SJSA1 (cell line): ENCODE data around the gene GRN. TPM values are rescaled to one million over a fixed set of nuclear protein-coding genes. Genes with fewer than 3 reads are reported as not detected.
"Not testable (repeated sequence)": the region's sequence is repeated elsewhere in the genome, so short reads cannot be mapped to it uniquely, and the experiment has no call there.

Experiments used
- DNase-seq, 2 experiments: peaks; one replicate each; pipeline ENCODE4 v3.0.0-alpha.2; 2015 to 2020; ENCODE audit warnings: low spot score in 2 of 2, low read depth in 1 of 2
- H3K27ac ChIP-seq: fragments of 250-450 bp; sonication (Bioruptor Pico); 2 replicates; pipeline ENCODE4 v1.5.1; 2020; ENCODE audit warnings: mild to moderate bottlenecking, moderate library complexity
- H3K27me3 ChIP-seq: fragments of 250-450 bp; sonication (Bioruptor Pico); replicated peaks from 2 replicates; pipeline ENCODE4 v1.5.1; 2020; ENCODE audit warnings: mild to moderate bottlenecking, moderate library complexity
- H3K36me3 ChIP-seq: fragments of 250-450 bp; sonication (Bioruptor Pico); 2 replicates; pipeline ENCODE4 v1.5.1; 2020; ENCODE audit warnings: mild to moderate bottlenecking
- H3K4me1 ChIP-seq: fragments of 250-450 bp; sonication (Bioruptor Pico); replicated peaks from 2 replicates; pipeline ENCODE4 v1.6.1; 2021; ENCODE audit warnings: mild to moderate bottlenecking
- H3K4me3 ChIP-seq: fragments of 250-450 bp; sonication (Bioruptor Pico); 2 replicates; pipeline ENCODE4 v1.5.1; 2020; ENCODE audit warnings: mild to moderate bottlenecking
- H3K9me3 ChIP-seq: fragments of 250-450 bp; sonication (Bioruptor Pico); replicated peaks from 2 replicates; pipeline ENCODE4 v1.5.1; 2020; ENCODE audit warnings: mild to moderate bottlenecking
- total RNA-seq: library from RNA; depleted of rRNA; stranded (reverse); fragments of >200 nt; shearing (Covaris generic); gene quantifications from 2 replicates; pipeline ENCODE4 v1.2.3, GENCODE V29; 2014

GRN gene
- total RNA-seq, 1 experiment from 2014 or later: 190 TPM

DNA sequence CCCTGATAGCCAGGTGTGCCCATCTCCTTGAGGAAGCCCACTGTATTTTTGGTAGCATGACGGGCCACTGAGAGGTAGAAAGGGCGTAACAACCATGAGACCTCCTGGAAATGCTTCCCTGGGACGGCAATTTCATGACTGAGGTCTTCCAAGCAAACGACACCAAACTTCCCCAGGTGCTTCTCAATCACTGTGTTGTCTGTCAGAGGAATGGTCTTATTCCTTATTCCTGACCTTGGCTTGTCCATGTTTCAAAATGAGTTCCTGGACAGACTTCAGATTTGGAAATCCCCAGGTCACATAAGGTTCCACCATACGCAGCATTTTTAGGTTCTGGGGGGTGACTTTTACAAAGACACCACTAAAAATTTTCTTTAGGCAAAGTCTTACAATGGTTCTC is 19.9 kb downstream of the GRN start:
- not testable (repeated sequence) for H3K27me3 ChIP-seq, H3K27ac ChIP-seq, H3K36me3 ChIP-seq, H3K9me3 ChIP-seq, DNase-seq, H3K4me3 ChIP-seq
- peaks cover 10% of the 10 kb centered on the region for H3K4me1 ChIP-seq

DNA sequence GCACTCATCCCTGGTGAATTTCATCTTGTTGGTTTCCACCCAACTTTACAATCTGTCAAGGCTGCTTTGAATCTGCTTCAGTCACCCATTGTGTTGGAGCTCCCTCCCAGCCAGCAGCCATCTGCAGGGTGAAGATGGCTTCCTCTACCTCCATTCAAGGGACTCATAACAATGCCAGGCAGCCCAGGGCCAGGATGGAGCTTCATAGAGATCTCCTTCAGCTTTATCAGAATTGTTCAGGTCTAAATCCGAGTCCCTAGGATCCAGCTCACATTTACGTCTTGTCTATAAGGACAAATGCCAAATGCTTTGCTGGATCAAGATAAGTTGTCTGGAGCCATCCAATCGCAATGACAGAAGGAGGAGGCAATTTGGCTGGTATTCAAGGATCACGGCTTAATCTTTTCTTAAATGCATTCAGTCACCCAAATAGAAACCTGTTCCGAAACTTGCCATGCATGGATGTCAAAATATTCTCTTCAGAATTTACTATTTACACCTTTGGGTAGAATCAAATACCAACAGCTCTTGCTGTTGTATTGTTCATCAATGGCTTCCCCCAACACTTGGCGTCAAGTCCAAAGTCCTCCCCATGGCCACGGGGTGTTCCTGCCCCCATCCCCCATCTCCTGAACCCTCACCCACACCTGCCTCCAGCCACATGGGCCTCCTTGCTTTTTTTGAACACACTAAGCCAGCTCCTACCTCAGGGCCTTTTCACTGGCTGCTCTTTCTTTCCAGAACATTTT is 22.3 kb downstream of the GRN start:
- H3K27me3 ChIP-seq: peaks cover 11% of the 10 kb centered on the region; the same call in 1 of the 2 replicates
- H3K36me3 ChIP-seq: peaks cover 3% of the 10 kb centered on the region; the same call in 1 of the 2 replicates
- peaks cover 3% of the 10 kb centered on the region; the same call in 1 of the 2 replicates for H3K9me3 ChIP-seq
- no peak for DNase-seq
- no peak overlapping the region for H3K4me3 ChIP-seq
- no peak overlapping the region for H3K27ac ChIP-seq
- H3K4me1 ChIP-seq: peaks cover 10% of the 10 kb centered on the region

GRCh38 chr17:44368391-44369243 is 23.5 kb downstream of the GRN start:
- not testable (repeated sequence) for H3K4me1 ChIP-seq, H3K4me3 ChIP-seq, H3K27ac ChIP-seq, H3K36me3 ChIP-seq, DNase-seq, H3K9me3 ChIP-seq
- peaks cover 11% of the 10 kb centered on the region; the same call in 1 of the 2 replicates for H3K27me3 ChIP-seq

DNA sequence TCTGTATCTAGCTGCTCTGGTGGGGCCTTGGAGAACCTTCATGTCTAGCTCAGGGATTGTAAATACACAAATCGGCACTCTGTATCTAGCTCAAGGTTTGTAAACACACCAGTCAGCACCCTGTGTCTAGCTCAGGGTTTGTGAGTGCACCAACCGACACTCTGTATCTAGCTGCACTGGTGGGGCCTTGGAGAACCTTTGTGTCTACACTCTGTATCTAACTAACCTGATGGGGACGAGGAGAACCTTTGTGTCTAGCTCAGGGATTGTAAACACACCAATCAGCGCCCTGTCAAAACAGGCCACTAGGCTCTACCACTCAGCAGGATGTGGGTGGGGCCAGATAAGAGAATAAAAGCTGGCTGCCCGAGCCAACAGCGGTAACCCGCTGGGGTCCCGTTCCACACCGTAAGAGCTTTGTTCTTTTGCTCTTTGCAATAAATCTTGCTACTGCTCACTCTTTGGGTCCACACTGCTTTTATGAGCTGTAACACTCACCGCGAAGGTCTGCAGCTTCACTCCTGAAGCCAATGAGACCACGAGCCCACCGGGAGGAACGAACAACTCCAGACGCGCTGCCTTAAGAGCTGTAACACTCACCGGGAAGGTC is 24.4 kb downstream of the GRN start:
- DNase-seq, H3K36me3 ChIP-seq, H3K9me3 ChIP-seq, H3K4me3 ChIP-seq, H3K4me1 ChIP-seq, H3K27ac ChIP-seq: not testable (repeated sequence)
- peaks cover 11% of the 10 kb centered on the region; the same call in 1 of the 2 replicates for H3K27me3 ChIP-seq

DNA sequence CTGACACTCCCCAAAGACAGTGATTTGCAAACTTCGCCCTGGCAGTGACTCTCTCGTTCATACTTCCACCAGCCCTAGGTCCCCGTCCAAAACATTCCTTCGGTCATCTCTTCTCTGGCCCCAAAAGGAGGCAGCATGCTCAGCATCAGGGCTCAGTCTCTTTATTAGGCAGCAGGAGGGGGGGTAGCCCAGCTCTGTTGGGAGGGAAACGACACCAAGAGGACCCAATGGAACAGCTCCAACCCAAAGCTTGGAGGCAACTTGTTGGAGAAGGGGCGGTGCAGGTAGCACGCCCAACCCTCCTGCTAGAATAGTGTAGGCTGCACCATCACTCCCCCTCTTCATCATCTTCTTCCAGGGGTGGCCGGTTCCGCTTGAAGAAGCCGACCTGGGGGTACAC is 26.9 kb downstream of the GRN start:
- Histone ChIP-seq H3K27me3 (0 out of 2 replicates have a peak, but pooled peaks cover 6% of the 10 kb centered on the region), H3K4me1 (no peaks in the 10 kb centered on the region), H3K36me3 (no peaks in the 10 kb centered on the region), H3K9me3 (no peaks in the 10 kb centered on the region), H3K4me3 (no peak overlapping the region), H3K27ac (no peak overlapping the region)
- no peak for DNase-seq

DNA sequence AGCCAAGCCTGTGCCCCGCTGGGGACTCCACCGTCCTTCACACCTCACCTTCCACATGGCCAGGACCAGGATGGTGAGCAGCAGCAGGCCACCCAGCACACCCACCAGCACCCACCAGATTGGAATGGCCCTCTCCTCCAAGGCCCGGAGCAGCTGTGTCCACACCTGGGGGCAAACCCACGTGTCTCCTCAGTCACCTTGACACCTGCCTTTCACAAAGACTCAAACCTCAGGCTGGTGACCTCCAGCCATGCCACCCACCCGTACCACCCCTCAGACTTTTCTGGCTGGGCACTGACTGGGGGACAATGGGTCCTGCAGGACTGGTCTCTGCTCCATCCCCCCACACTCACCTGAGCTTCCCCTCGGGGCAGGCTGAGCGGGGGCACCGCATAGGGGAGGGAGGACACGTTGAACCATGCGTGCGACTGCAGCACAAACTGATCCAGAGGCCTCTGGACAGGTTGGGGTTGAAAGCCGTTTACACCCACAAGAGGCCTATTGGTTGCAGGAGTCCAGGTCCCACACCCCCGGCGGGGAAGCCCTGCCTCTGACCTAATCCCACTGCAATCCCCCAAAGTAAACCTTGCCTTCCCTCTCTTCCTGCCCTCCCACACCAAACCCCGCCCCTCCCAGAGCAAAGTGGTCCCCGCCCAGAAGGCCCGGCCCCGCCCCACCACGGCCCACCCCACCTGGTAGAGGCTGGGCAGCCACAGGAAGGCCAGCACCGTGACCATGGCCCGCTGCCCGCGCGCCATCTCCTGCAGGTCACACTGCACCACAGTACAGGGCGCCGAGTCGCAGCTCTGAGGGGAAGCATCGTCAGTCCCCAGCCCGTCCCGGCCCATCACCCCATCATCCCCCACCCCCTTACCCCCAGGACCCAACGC is 29.4 kb downstream of the GRN start:
- H3K27me3 ChIP-seq: 0 out of 2 replicates have a peak, but pooled peaks cover 6% of the 10 kb centered on the region
- H3K4me3 ChIP-seq: no peak overlapping the region
- no peaks in the 10 kb centered on the region for H3K36me3 ChIP-seq
- peak in 1 of 2 experiments; percentile 48 for DNase-seq
- H3K4me1 ChIP-seq: no peaks in the 10 kb centered on the region
- H3K9me3 ChIP-seq: 0 out of 2 replicates have a peak, but pooled peaks cover 4% of the 10 kb centered on the region
- H3K27ac ChIP-seq: no peak overlapping the region

DNA sequence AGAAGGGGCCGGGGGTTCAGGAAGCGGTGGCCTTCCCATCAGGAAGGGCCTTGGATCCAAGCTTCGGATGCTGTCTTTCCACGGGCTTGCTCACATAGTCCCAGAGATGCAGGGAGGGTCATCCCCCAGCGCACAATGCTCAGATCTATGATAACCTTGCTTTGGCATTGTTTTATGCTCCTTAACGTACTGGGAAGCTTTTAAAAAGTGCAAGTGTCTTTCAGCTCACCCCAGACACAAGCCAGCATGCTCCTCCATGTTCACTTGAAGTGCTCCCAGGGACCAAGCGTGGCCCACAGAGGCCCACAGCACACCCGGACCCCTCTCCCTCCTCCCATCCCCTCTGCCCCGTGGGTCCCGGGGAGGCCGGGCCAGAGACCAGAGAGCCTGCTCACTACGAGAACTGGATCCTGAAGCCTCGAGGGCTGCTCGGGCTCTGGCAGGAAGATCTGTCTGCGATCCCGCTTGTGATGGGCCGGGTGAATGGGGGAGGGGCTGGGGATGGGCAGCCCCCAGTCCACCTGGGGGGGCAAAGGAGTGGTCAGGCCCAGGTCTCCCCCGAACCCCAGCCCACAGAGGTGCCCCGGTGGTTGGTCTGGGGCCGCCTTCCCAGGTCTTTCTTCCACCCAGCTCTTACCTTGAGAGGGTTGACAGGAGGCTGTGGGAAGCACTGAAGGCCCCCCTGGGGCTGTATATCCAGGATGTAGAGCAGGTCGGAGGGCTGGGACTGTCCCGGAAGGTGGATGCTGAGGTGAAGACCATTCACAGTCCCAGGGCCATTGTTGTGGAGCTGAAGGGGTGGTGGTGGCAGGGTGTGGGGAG is 30.3 kb downstream of the GRN start:
- H3K4me3 ChIP-seq: no peak overlapping the region
- H3K27ac ChIP-seq: no peak overlapping the region
- no peak for DNase-seq
- 0 out of 2 replicates have a peak, but pooled peaks cover 4% of the 10 kb centered on the region for H3K9me3 ChIP-seq
- peaks cover 4% of the 10 kb centered on the region; the same call in 1 of the 2 replicates for H3K27me3 ChIP-seq
- H3K36me3 ChIP-seq: no peaks in the 10 kb centered on the region
- H3K4me1 ChIP-seq: no peaks in the 10 kb centered on the region

DNA sequence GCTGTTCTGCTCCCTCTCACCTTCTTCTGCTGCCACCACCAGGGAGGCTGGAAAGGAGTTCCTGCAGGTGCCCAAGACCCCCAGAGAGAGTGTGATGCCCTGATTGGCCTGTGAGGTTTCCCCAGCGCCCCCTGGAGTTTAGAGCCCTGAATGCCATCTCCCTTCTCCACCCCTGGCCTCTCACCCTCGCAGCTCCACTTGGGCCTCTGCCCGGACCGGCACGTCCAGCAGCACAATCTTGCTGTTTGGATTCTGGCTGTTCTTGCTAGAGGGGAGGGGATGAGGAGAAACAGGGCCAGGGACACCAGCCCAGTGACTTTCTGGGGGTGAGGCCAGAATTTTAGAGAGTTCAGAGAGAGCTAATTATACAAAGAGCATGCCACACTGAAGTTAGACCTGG is 31.0 kb downstream of the GRN start:
- peak in 1 of 2 experiments; percentile 49 for DNase-seq
- Histone ChIP-seq H3K4me1 (no peaks in the 10 kb centered on the region), H3K27ac (no peak overlapping the region), H3K27me3 (peaks cover 8% of the 10 kb centered on the region; the same call in 1 of the 2 replicates), H3K9me3 (0 out of 2 replicates have a peak, but pooled peaks cover 4% of the 10 kb centered on the region), H3K36me3 (no peaks in the 10 kb centered on the region), H3K4me3 (no peak overlapping the region)

DNA sequence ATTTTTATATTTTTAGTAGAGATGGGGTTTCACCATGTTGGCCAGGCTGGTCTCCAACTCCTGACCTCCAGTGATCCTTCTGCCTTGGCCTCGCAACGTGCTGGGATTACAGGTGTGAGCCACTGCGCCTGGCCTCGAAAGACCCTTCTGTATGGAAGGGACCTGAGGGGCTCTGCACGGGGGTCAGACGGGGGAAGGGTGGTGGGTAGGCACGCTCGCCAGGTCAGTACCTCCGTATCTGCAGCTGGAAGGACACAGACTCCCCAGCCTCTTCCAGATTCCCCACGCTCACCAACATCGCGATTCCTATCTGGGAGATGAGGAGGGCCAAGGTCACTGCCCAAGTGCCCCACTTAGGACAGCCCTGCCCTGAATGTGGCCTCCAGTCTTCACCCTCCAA is 31.7 kb downstream of the GRN start:
- H3K9me3 ChIP-seq: 0 out of 2 replicates have a peak, but pooled peaks cover 4% of the 10 kb centered on the region
- H3K27ac ChIP-seq: no peak overlapping the region
- DNase-seq: no peak
- H3K4me1 ChIP-seq: no peaks in the 10 kb centered on the region
- no peak overlapping the region for H3K4me3 ChIP-seq
- H3K36me3 ChIP-seq: no peaks in the 10 kb centered on the region
- H3K27me3 ChIP-seq: peaks cover 11% of the 10 kb centered on the region

DNA sequence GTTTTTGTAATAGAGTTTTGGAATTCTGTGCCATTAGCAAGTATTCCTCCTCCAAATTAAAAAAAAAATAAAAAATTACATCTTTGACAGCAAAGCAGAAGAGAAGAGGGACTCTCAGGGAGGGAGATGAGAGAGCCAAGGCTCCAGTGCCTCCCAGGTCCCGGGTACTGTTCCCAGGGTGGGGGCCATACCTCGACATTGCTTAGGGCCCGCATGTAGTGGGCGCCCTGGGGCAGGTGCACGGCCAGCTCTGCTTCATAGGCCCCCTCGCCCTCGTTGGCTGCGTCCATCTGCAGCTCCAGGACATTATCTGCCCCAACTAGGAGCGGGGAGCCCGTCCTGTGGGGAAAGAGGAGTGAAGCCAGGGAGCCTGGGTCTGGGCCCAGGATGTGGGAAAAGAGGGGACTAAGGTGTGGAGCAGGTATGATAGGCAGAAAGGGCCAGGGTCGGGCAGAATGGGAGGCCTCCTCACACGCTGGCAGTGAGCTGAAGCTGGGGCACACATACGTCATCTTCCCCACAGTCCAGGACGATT is 33.1 kb downstream of the GRN start:
- Histone ChIP-seq H3K4me3 (no peak overlapping the region), H3K36me3 (no peaks in the 10 kb centered on the region), H3K27ac (no peak overlapping the region), H3K27me3 (peaks cover 20% of the 10 kb centered on the region), H3K9me3 (0 out of 2 replicates have a peak, but pooled peaks cover 4% of the 10 kb centered on the region), H3K4me1 (no peaks in the 10 kb centered on the region)
- DNase-seq: no peak

DNA sequence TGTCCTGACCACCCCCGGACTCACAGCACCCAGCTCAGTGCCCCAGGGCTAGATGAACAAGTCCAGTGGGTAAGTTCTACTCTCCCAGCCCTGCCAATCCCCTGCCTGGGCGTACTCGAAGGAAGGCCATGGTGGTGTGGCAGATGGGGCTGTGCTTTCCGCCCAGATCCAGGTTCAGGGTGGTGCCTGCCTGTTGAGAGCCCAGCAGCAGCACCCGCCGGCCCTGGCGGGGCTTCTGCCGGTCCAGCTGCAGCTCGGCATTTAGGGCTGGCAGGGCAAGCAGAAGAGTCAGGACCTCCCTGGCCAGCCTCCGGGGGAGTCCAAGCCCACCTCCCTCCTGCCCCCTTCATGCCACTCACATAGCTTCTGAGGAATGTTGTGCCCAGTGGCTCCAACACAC is 34.8 kb downstream of the GRN start:
- Histone ChIP-seq H3K27ac (no peak overlapping the region), H3K4me3 (no peak overlapping the region), H3K36me3 (no peaks in the 10 kb centered on the region), H3K9me3 (0 out of 2 replicates have a peak, but pooled peaks cover 4% of the 10 kb centered on the region), H3K4me1 (peaks cover 6% of the 10 kb centered on the region), H3K27me3 (peaks cover 35% of the 10 kb centered on the region)
- DNase-seq: no peak

DNA sequence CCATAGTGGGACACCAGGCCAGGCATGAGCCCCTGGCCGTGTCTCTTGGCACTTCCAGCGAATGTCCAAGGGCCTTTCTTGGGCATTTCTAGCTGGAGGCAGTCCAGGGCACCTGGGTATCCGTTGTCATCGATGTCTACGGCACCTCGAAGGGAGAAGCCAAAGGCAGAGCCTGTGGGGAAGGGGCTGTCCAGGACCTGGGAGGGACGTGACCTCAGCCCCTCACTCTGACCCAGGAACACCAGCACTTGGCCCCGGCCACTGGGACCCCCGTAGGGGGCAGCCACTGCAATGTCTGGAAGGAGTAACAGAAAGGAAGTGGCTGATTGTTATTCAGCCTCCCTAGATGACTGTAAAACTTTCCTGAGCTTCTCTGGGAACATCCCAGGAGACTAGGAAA is 35.7 kb downstream of the GRN start:
- no peak for DNase-seq
- Histone ChIP-seq H3K9me3 (peaks cover 4% of the 10 kb centered on the region; the same call in 1 of the 2 replicates), H3K4me1 (peaks cover 13% of the 10 kb centered on the region), H3K4me3 (no peak overlapping the region), H3K27me3 (peaks cover 40% of the 10 kb centered on the region), H3K36me3 (no peaks in the 10 kb centered on the region), H3K27ac (no peak overlapping the region)
